Smooth muscle cell (in vitro differentiated cells): ENCODE results near the gene UMODL1. TPM values are rescaled to one million over a fixed set of nuclear protein-coding genes. Genes with fewer than 3 reads are reported as not detected.

Experiments
- DNase-seq: peaks from one replicate; lab custom pipeline; 2025; ENCODE audit not compliant: unreplicated experiment; lab: John Stamatoyannopoulos, UW
- H2AFZ ChIP-seq: fragments of 200-600 bp; sonication (generic); 2 replicates; pipeline ENCODE4 v1.6.0; 2016; ENCODE audit warnings: antibody characterized with exemption, low read depth, mild to moderate bottlenecking
- H3F3A ChIP-seq: fragments of 200-600 bp; sonication (generic); 2 replicates; pipeline ENCODE4 v1.6.0; 2017; ENCODE audit warnings: antibody characterized with exemption, low read depth
- H3K27ac ChIP-seq: fragments of 200-600 bp; sonication (generic); 2 replicates; pipeline ENCODE4 v1.5.1; 2016; ENCODE audit warnings: low read depth, mild to moderate bottlenecking
- H3K27me3 ChIP-seq: fragments of 200-600 bp; sonication (generic); 2 replicates; pipeline ENCODE4 v1.6.1; 2016; ENCODE audit warnings: low read depth, mild to moderate bottlenecking
- H3K36me3 ChIP-seq: fragments of 200-600 bp; sonication (generic); 2 replicates; pipeline ENCODE4 v1.5.1; 2016; ENCODE audit warnings: low read depth
- H3K4me1 ChIP-seq: fragments of 200-600 bp; sonication (generic); 2 replicates; pipeline ENCODE4 v1.5.1; 2016; ENCODE audit warnings: low read depth
- H3K4me2 ChIP-seq: fragments of 200-600 bp; sonication (generic); 2 replicates; pipeline ENCODE4 v1.6.0; 2016; ENCODE audit warnings: mild to moderate bottlenecking
- H3K4me3 ChIP-seq: fragments of 200-600 bp; sonication (generic); 2 replicates; pipeline ENCODE4 v1.5.1; 2016; ENCODE audit warnings: mild to moderate bottlenecking
- H3K79me2 ChIP-seq: fragments of 200-600 bp; sonication (generic); 2 replicates; pipeline ENCODE4 v1.6.0; 2016; ENCODE audit warnings: low read depth, mild to moderate bottlenecking
- H3K9ac ChIP-seq: fragments of 200-600 bp; sonication (generic); 2 replicates; pipeline ENCODE4 v1.6.0; 2016; ENCODE audit warnings: low read depth
- H3K9me3 ChIP-seq: fragments of 200-600 bp; sonication (generic); replicated peaks from 2 replicates; pipeline ENCODE4 v1.5.1; 2016; ENCODE audit warnings: low read depth
- H4K20me1 ChIP-seq: fragments of 200-600 bp; sonication (generic); 2 replicates; pipeline ENCODE4 v1.6.0; 2016; ENCODE audit warnings: low read depth
- CTCF ChIP-seq: fragments of 200-600 bp; sonication (generic); IDR thresholded peaks from 2 replicates; pipeline ENCODE4 v1.5.1; 2017; ENCODE audit warnings: borderline replicate concordance, mild to moderate bottlenecking, antibody characterized with exemption; ENCODE audit not compliant: insufficient read depth, poor library complexity, severe bottlenecking
- WGBS: methylation state at CpG from one replicate; pipeline ENCODE4 v1.1.7; 2016; ENCODE audit warnings: low lambda C conversion rate; 5-methylcytosine and 5-hydroxymethylcytosine counted together
- polyA plus RNA-seq: library from polyadenylated mRNA; unstranded; fragments of >200 nt; fragmentation: Nextera tagmentation; extraction: Ambion mirVana; gene quantifications from 2 replicates; pipeline ENCODE4 v1.2.1, GENCODE V29; 2016
- total RNA-seq: library from RNA; depleted of rRNA; stranded (reverse); fragments of >200 nt; gene quantifications from 2 replicates; pipeline ENCODE4 v1.2.3, GENCODE V29; 2014

UMODL1 gene
- total and polyA plus RNA-seq, 2 experiments from 2014 or later: 0.14 TPM; not detected in 1

GRCh38 chr21:42066521-42066920 lies 4.6 kb upstream of the UMODL1 start:
- H3K4me2 ChIP-seq: no peak overlapping the region
- H3K36me3 ChIP-seq: no peaks in the 10 kb centered on the region
- no peak overlapping the region for H3K27ac ChIP-seq
- no peaks in the 10 kb centered on the region for H3K27me3 ChIP-seq
- peaks cover 12% of the 10 kb centered on the region for H3K4me1 ChIP-seq
- H4K20me1 ChIP-seq: no peaks in the 10 kb centered on the region
- WGBS: 93% methylated on average over 4 of the region's 4 CpGs
- H2AFZ ChIP-seq: no peak overlapping the region
- no peaks in the 10 kb centered on the region for H3K9me3 ChIP-seq
- no peaks in the 10 kb centered on the region for H3K79me2 ChIP-seq
- H3K9ac ChIP-seq: no peak overlapping the region
- H3K4me3 ChIP-seq: no peak overlapping the region
- TF ChIP-seq CTCF: no peak
- DNase-seq: no peak
- no peaks in the 10 kb centered on the region for H3F3A ChIP-seq

GRCh38 chr21:42067531-42068255 lies 3.4 kb upstream of the UMODL1 start:
- WGBS: 83% methylated on average over 30 of the region's 30 CpGs
- Histone ChIP-seq H2AFZ (no peak overlapping the region), H4K20me1 (no peaks in the 10 kb centered on the region), H3K9ac (no peak overlapping the region), H3K4me2 (no peak overlapping the region), H3K27ac (no peak overlapping the region), H3F3A (no peaks in the 10 kb centered on the region), H3K27me3 (no peaks in the 10 kb centered on the region), H3K4me1 (peaks cover 12% of the 10 kb centered on the region), H3K79me2 (no peaks in the 10 kb centered on the region), H3K36me3 (no peaks in the 10 kb centered on the region), H3K9me3 (no peaks in the 10 kb centered on the region), H3K4me3 (no peak overlapping the region)
- DNase-seq: no peak
- TF ChIP-seq CTCF: no peak

DNA sequence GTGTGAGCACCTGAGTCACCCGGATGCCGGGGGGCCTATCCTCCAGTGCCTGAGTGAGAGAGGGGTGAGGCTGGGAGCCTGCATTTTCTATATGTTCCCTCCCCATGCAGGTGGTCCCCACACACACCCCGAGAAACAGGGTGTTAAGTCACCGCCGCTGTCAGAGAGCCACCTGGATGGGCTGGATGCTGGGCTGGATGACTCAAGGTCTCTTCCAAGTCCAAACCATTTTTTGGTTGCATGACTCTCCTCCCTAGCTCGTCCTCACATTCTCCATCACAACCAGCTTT lies 2.9 kb upstream of the UMODL1 start:
- Histone ChIP-seq H3K9me3 (no peaks in the 10 kb centered on the region), H3K4me1 (peaks cover 10% of the 10 kb centered on the region), H3K9ac (no peak overlapping the region), H3K79me2 (no peaks in the 10 kb centered on the region), H3K4me3 (no peak overlapping the region), H4K20me1 (no peaks in the 10 kb centered on the region), H3K27me3 (no peaks in the 10 kb centered on the region), H3K27ac (no peak overlapping the region), H3K4me2 (no peak overlapping the region), H3K36me3 (no peaks in the 10 kb centered on the region), H3F3A (no peaks in the 10 kb centered on the region), H2AFZ (no peak overlapping the region)
- 94% methylated on average over 6 of the region's 6 CpGs for WGBS
- no peak for TF ChIP-seq CTCF
- DNase-seq: no peak

GRCh38 chr21:42068592-42068991 lies 2.5 kb upstream of the UMODL1 start:
- DNase-seq: no peak
- TF ChIP-seq CTCF: no peak
- no peaks in the 10 kb centered on the region for H3K9me3 ChIP-seq
- WGBS: 88% methylated on average over 5 of the region's 5 CpGs
- no peak overlapping the region for H3K27ac ChIP-seq
- no peaks in the 10 kb centered on the region for H3K27me3 ChIP-seq
- no peak overlapping the region for H3K4me3 ChIP-seq
- no peaks in the 10 kb centered on the region for H3F3A ChIP-seq
- peaks cover 7% of the 10 kb centered on the region for H3K4me1 ChIP-seq
- no peak overlapping the region for H3K9ac ChIP-seq
- H4K20me1 ChIP-seq: no peaks in the 10 kb centered on the region
- H2AFZ ChIP-seq: no peak overlapping the region
- H3K79me2 ChIP-seq: no peaks in the 10 kb centered on the region
- no peak overlapping the region for H3K4me2 ChIP-seq
- H3K36me3 ChIP-seq: no peaks in the 10 kb centered on the region
